HepG2 (cell line): ENCODE data around the gene SMOC1. TPM values are rescaled to one million over a fixed set of nuclear protein-coding genes. Genes with fewer than 3 reads are reported as not detected.

Source experiments
- ATAC-seq: fragments of 200-7000 bp; cut with Tn5 transposase; 3 replicates; pipeline ENCODE4 v1.9.1; 2020; ENCODE audit warnings: mild to moderate bottlenecking, moderate library complexity
- BruUV-seq: library from RNA; stranded (reverse); fragments of 400-500 nt; replicated peaks from 2 replicates; lab custom pipeline; 2021; lab: Mats Ljungman, UMichigan
- CTCF ChIA-PET: fragments of 300-600 bp; formaldehyde crosslinking; extraction: SDS; loops from one replicate; lab custom pipeline; 2021; ENCODE audit warnings: low total read pairs, inconsistent platforms, low intra/inter-chr PET ratio; lab: Yijun Ruan, JAX
- POLR2A ChIA-PET: fragments of 350-600 bp; sonication (Branson Sonifier 250); formaldehyde crosslinking; loops from one replicate; lab custom pipeline; 2020; ENCODE audit warnings: antibody characterized with exemption, inconsistent platforms; lab: Yijun Ruan, JAX
- DNase-seq: peaks from one replicate; pipeline ENCODE4 v3.0.0-alpha.2; 2015; ENCODE audit warnings: low spot score
- FAIRE-seq: peaks from 3 replicates; lab custom pipeline; 2011; peaks lifted over from hg19 to GRCh38; lab: Jason Lieb, UNC
- H2AFZ ChIP-seq: one replicate; pipeline ENCODE4 v1.6.1; 2011; ENCODE audit warnings: low read length, inconsistent platforms
- H3K27ac ChIP-seq: fragments of 300-600 bp; 3 replicates; pipeline ENCODE4 v1.8.0; 2011; ENCODE audit warnings: mixed run types, mild to moderate bottlenecking, mixed read lengths, low read length, inconsistent platforms; ENCODE audit not compliant: insufficient read depth; ENCODE audit errors: extremely low read length
- H3K27me3 ChIP-seq, 2 experiments: fragments of 200-600 bp in 1 of 2; 2 replicates in 1 of 2; 3 replicates in 1 of 2; pipeline versions ENCODE4 v1.6.0 to v1.8.0; 2011; ENCODE audit warnings: low read length in 2 of 2, mild to moderate bottlenecking in 2 of 2, moderate library complexity in 2 of 2, inconsistent platforms in 1 of 2; ENCODE audit not compliant: insufficient read depth in 2 of 2, control insufficient read depth in 1 of 2
- H3K36me3 ChIP-seq, 2 experiments: fragments of 200-600 bp in 1 of 2; replicated peaks in 1 of 2; 2 replicates in 1 of 2; 3 replicates in 1 of 2; pipeline versions ENCODE4 v1.5.1 to v1.8.0; 2011; ENCODE audit warnings: low read length in 2 of 2, inconsistent platforms in 1 of 2; ENCODE audit not compliant: insufficient read depth in 2 of 2, control insufficient read depth in 1 of 2
- H3K4me1 ChIP-seq: 2 replicates; pipeline ENCODE4 v1.5.1; 2012; ENCODE audit warnings: low read length, inconsistent platforms; ENCODE audit not compliant: insufficient read depth
- H3K4me2 ChIP-seq: 2 replicates; pipeline ENCODE4 v1.6.0; 2011; ENCODE audit warnings: low read depth, low read length, inconsistent platforms
- H3K4me3 ChIP-seq, 3 experiments: fragments of 200-600 bp in 1 of 3; sonication (generic), shearing (Covaris generic) in 1 of 3; replicated peaks in 1 of 3; 2 replicates each; pipeline ENCODE4 v1.5.1; 2011 to 2016; ENCODE audit warnings: low read length in 3 of 3, inconsistent platforms in 2 of 3, low read depth in 2 of 3, mild to moderate bottlenecking in 2 of 3, control low read depth in 1 of 3, mixed read lengths in 1 of 3; ENCODE audit not compliant: insufficient read depth in 1 of 3
- H3K79me2 ChIP-seq: one replicate; pipeline ENCODE4 v1.6.1; 2011; ENCODE audit warnings: low read length, inconsistent platforms; ENCODE audit not compliant: insufficient read depth
- H3K9ac ChIP-seq: 2 replicates; pipeline ENCODE4 v1.6.0; 2011; ENCODE audit warnings: mild to moderate bottlenecking, low read depth, low read length, inconsistent platforms; ENCODE audit not compliant: insufficient read depth
- H3K9me3 ChIP-seq: 2 replicates; pipeline ENCODE4 v1.5.1; 2012; ENCODE audit warnings: mild to moderate bottlenecking, low read length
- H4K20me1 ChIP-seq: 2 replicates; pipeline ENCODE4 v1.6.0; 2011; ENCODE audit warnings: inconsistent platforms, mild to moderate bottlenecking, low read length, moderate library complexity; ENCODE audit not compliant: insufficient read depth
- CHD4 ChIP-seq: fragments of 200-600 bp; sonication (generic); IDR thresholded peaks from 2 replicates; pipeline ENCODE4 v1.7.0; 2017; ENCODE audit warnings: mild to moderate bottlenecking, low read length, borderline replicate concordance
- FOXA3 ChIP-seq: IDR thresholded peaks from 2 replicates; pipeline ENCODE4 v1.6.1; 2016; ENCODE audit warnings: missing genetic modification reagents, missing compliant biosample characterization
- HOXA9 ChIP-seq: sonication (generic); formaldehyde crosslinking; IDR thresholded peaks from 2 replicates; pipeline ENCODE4 v1.8.1; 2022; ENCODE audit warnings: missing genetic modification reagents, mild to moderate bottlenecking, moderate library complexity, borderline replicate concordance
- ZBTB37 ChIP-seq: sonication (generic); formaldehyde crosslinking; IDR thresholded peaks from 2 replicates; pipeline ENCODE4 v1.4.0; 2020; ENCODE audit warnings: mild to moderate bottlenecking, missing genetic modification reagents
- ZBTB8A ChIP-seq: sonication (generic); formaldehyde crosslinking; IDR thresholded peaks from 2 replicates; pipeline ENCODE4 v1.4.0; 2020; ENCODE audit warnings: mild to moderate bottlenecking, low read depth, missing genetic modification reagents, borderline replicate concordance
- ZC3H13 ChIP-seq: sonication (generic); formaldehyde crosslinking; IDR thresholded peaks from 2 replicates; pipeline ENCODE4 v1.8.1; 2023; ENCODE audit warnings: mild to moderate bottlenecking, missing genetic modification reagents, moderate library complexity
- ZFP82 ChIP-seq: sonication (generic); formaldehyde crosslinking; IDR thresholded peaks from 2 replicates; pipeline ENCODE4 v1.5.1; 2020; ENCODE audit warnings: mild to moderate bottlenecking, missing genetic modification reagents, borderline replicate concordance
- ZNF10 ChIP-seq: sonication (generic); formaldehyde crosslinking; IDR thresholded peaks from 2 replicates; pipeline ENCODE4 v1.4.0; 2020; ENCODE audit warnings: mild to moderate bottlenecking, low read depth, missing genetic modification reagents, borderline replicate concordance
- ZNF589 ChIP-seq: sonication (generic); formaldehyde crosslinking; conservative IDR thresholded peaks from 2 replicates; pipeline ENCODE4 v1.8.0; 2022; ENCODE audit warnings: mild to moderate bottlenecking, moderate library complexity, missing genetic modification reagents
- WGBS: methylation state at CpG from one replicate; pipeline ENCODE4 v1.1.6; 2017; ENCODE audit warnings: low lambda C conversion rate; 5-methylcytosine and 5-hydroxymethylcytosine counted together
- in situ Hi-C: cut with HindIII; loops from 2 replicates; pipeline ENCODE4 v1.10.0; 2017; ENCODE audit warnings: low pct_unique_long_range_greater_than_20kb; ENCODE audit not compliant: extremely low pct_ligation_motif_present
- intact Hi-C: fragments of 100-400 bp; cut with micrococcal nuclease; formaldehyde crosslinking; loops from one replicate; pipeline ENCODE4 v1.10.0; 2022; ENCODE audit not compliant: unreplicated experiment
- polyA plus RNA-seq, 8 experiments: library from polyadenylated mRNA; depleted of rRNA in 3 of 8; stranded (reverse) in 7 of 8; unstranded in 1 of 8; fragments of >200 nt; fragmentation: Illumina TruSeq in 4 of 8; extraction: Trizol in 4 of 8; gene quantifications; 2 replicates each; pipeline versions ENCODE4 v1.2.1 to v1.2.3, GENCODE V29; 2011 to 2016; ENCODE audit warnings: low read depth in 4 of 8, missing spikeins in 1 of 8, mixed read lengths in 1 of 8; ENCODE audit not compliant: insufficient read depth in 1 of 8
- total RNA-seq, 5 experiments: library from RNA; depleted of rRNA; stranded (reverse); fragments of >200 nt; fragmentation: Illumina TruSeq; extraction: Trizol; gene quantifications; 2 replicates each; pipeline ENCODE4 v1.2.3, GENCODE V29; 2016; ENCODE audit warnings: low read depth in 1 of 5
- TF ChIP-seq, protein P1 (sequence below): sonication (generic); formaldehyde crosslinking; IDR thresholded peaks from 2 replicates; pipeline ENCODE4 v1.8.0; 2022; ENCODE audit warnings: low read depth, missing genetic modification reagents

Gene SMOC1
- total and polyA plus RNA-seq, 2 of the 13 experiments (the other 11 are each of a cell fraction or from before 2014, with no cell fraction given): 17.8 to 35.6 TPM

GRCh38 chr14:70002589-70003346, 123.6 kb downstream of the SMOC1 start (continued):
- peak; percentile 75; the same call in 1 of the 2 replicates for TF ChIP-seq ZBTB37 (CRISPR knock-in tag)

DNA sequence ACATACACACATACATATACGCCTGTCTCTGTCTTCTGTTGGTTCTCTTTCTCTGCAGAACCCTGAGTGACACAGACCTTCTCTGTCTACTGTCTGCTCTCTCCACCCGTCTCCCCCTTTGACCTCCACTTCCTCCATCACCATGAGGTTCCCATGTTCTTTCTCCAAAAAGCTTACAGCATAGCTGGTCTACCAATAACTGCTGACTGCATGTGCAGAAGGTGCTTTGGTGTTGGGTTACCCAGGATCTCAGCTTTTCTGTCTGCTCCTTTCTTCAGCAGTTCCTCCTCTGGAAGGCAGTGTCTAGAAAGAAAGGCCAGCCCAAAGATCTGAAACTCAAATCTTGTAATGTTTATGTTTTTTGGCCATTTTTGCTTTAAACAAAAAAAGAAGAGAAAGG, 125.6 kb downstream of the SMOC1 start:
- H3K4me2 ChIP-seq: peak overlapping the region; percentile 57
- 61% methylated on average over 2 of the region's 2 CpGs for WGBS
- H3K4me1 ChIP-seq: peaks cover 77% of the 10 kb centered on the region
- no peaks in the 10 kb centered on the region for H3K9me3 ChIP-seq
- no peaks in the 10 kb centered on the region for H3K27me3 ChIP-seq
- H3K79me2 ChIP-seq: no peaks in the 10 kb centered on the region
- H4K20me1 ChIP-seq: no peaks in the 10 kb centered on the region
- peak overlapping the region; percentile 3; the same call in 1 of the 2 replicates for H3K9ac ChIP-seq
- H2AFZ ChIP-seq: no peak overlapping the region
- POLR2A ChIA-PET: interaction anchor here (0.6 to 1.8 kb wide), 4 partner anchors 8 to 154 kb away, joined by 4 to 9 read pairs (median 8); partner anchors contain the start of gene SMOC1
- TF ChIP-seq ZC3H13 (CRISPR knock-in tag) (no peak), ZNF10 (CRISPR knock-in tag) (no peak), HOXA9 (CRISPR knock-in tag) (0 out of 2 replicates have a peak, but pooled peaks have one; percentile 40), CHD4 (peak; percentile 29; the same call in 1 of the 2 replicates), ZFP82 (CRISPR knock-in tag) (0 out of 2 replicates have a peak, but pooled peaks have one; percentile 60), ZBTB8A (CRISPR knock-in tag) (no peak), FOXA3 (CRISPR knock-in tag) (no peak), ZNF589 (CRISPR knock-in tag) (0 out of 2 replicates have a peak, but pooled peaks have one; percentile 34)
- TF ChIP-seq, protein P1, sequence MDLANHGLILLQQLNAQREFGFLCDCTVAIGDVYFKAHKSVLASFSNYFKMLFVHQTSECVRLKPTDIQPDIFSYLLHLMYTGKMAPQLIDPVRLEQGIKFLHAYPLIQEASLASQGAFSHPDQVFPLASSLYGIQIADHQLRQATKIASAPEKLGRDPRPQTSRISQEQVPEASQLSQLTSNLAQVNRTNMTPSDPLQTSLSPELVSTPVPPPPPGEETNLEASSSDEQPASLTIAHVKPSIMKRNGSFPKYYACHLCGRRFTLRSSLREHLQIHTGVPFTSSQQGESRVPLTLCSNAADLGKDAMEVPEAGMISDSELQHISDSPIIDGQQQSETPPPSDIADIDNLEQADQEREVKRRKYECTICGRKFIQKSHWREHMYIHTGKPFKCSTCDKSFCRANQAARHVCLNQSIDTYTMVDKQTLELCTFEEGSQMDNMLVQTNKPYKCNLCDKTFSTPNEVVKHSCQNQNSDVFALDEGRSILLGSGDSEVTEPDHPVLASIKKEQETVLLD: no peak
- FAIRE-seq (peak; percentile 51), DNase-seq (no peak), ATAC-seq (peak; percentile 7; the same call in 2 of the 3 replicates)
- no TSS peak for BruUV-seq
- CTCF ChIA-PET: no interaction called here
- H3K4me3 ChIP-seq: no peak overlapping the region; a peak in 1 of 6 replicates
- intact Hi-C loops: loop anchor here (5.0 kb wide), 1 partner anchor 62 kb away; no protein-coding TSS in a partner anchor
- in situ Hi-C loops: loop anchor here (25.0 kb wide), 1 partner anchor 417 kb away; no protein-coding TSS in a partner anchor
- H3K36me3 ChIP-seq: peaks cover 0 to under 1% of the 10 kb centered on the region in 2 experiments; a peak in 2 of 5 replicates
- H3K27ac ChIP-seq: peak overlapping the region; percentile 62
